H1 (cell line): ENCODE measurements around the gene BAG1. TPM values are rescaled to one million over a fixed set of nuclear protein-coding genes. Genes with fewer than 3 reads are reported as not detected.

Experiments
- ATF2 ChIP-seq: IDR thresholded peaks from 2 replicates; pipeline ENCODE4 v1.6.1; 2012; ENCODE audit warnings: low read length, inconsistent platforms
- FOSL1 ChIP-seq: IDR thresholded peaks from 2 replicates; pipeline ENCODE4 v1.6.1; 2011; ENCODE audit warnings: mild to moderate bottlenecking, low read depth, low read length, moderate library complexity; ENCODE audit not compliant: insufficient read depth
- polyA plus RNA-seq, 7 experiments: library from polyadenylated mRNA; depleted of rRNA in 3 of 7; stranded (reverse) in 5 of 7; unstranded in 2 of 7; fragments of >200 nt in 5 of 7; fragments of 200-250 nt in 2 of 7; gene quantifications; 1 replicate in 5 of 7; 2 replicates in 1 of 7; 4 replicates in 1 of 7; pipeline versions ENCODE4 v1.2.1 to v1.2.3, GENCODE V29; 2011 to 2013; ENCODE audit warnings: missing spikeins in 2 of 7, mixed read lengths in 2 of 7
- total RNA-seq: library from RNA; stranded (reverse); fragmentation: NEBNext Ultra II Directional; extraction: Animal tissue kit (Norgen Biotek cat#: 25700); gene quantifications from 2 replicates; pipeline ENCODE4 v1.2.1, GENCODE V29; 2021

The BAG1 gene
- total and polyA plus RNA-seq, 2 of the 8 experiments (the other 6 are each of a cell fraction or from before 2014, with no cell fraction given) = 14.7 to 59.8 TPM

- TF ChIP-seq ATF2 (no peak), FOSL1 (no peak)
- TF ChIP-seq, all 59 proteins: peak for 0
Observed at GRCh38 chr9:33295571-33295970, 31.1 kb upstream of the BAG1 start (continued).
